KOPT-K1 (cell line): ENCODE measurements around the gene PRPF18.

ENCODE experiments used
- H3K27ac ChIP-seq: fragments of 200-600 bp; sonication (generic); 2 replicates; pipeline ENCODE4 v1.5.1; 2016; ENCODE audit warnings: antibody characterized with exemption, mild to moderate bottlenecking, low read depth, low read length; ENCODE audit not compliant: poor library complexity, severe bottlenecking
- H3K36me3 ChIP-seq: fragments of 200-600 bp; sonication (generic); 2 replicates; pipeline ENCODE4 v1.5.1; 2017; ENCODE audit warnings: antibody characterized with exemption, mild to moderate bottlenecking, low read length, moderate library complexity; ENCODE audit not compliant: insufficient read depth
- H3K9me3 ChIP-seq: fragments of 200-600 bp; sonication (generic); 2 replicates; pipeline ENCODE4 v1.5.1; 2017; ENCODE audit warnings: antibody characterized with exemption, low read length, mild to moderate bottlenecking; ENCODE audit not compliant: insufficient read depth, poor library complexity, severe bottlenecking

PRPF18 gene

DNA sequence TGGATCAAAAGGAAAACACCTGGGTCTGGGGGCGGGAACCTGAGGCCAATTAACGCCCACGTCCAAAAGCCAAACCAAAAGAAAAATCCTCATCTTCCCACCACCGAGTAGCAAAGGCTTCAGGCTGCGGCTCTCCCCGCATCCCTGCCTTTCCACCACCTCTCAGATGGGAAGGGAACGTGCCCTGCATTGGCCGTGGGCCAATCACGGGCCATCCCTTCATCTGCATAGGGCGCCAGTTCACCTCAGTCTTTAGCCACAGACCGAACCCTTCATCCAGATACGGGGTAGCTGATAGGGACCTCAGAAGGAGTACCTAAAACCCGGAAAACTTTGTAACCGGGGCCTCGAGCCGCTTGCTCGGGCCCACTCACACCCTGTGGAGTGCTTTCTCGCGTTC is 626 bp downstream of the PRPF18 start:
- H3K9me3 ChIP-seq: no peaks in the 10 kb centered on the region
- peak overlapping the region; percentile 59 for H3K27ac ChIP-seq
- peaks cover 9% of the 10 kb centered on the region; the same call in 1 of the 2 replicates for H3K36me3 ChIP-seq

DNA sequence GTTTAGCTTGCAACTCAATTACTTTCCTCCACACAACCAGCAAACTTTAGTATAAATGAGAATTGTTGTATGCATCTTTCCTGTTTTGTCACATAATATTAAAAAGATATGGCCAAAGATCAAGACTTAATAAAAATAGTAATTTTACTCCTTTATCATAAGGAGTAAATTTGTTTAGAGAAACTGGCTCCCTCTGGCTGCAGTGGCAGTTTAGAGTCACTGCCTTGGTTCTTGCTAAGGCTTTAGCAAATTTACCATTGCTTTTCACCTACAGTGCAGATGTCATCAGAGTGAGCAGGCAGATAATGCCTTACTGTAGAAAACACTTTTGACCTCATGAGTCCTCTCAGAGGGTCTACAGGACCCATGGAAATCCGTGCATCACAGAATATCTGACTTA is 2.6 kb downstream of the PRPF18 start:
- H3K27ac ChIP-seq: no peak overlapping the region
- H3K9me3 ChIP-seq: no peaks in the 10 kb centered on the region
- peaks cover 15% of the 10 kb centered on the region; the same call in 1 of the 2 replicates for H3K36me3 ChIP-seq

DNA sequence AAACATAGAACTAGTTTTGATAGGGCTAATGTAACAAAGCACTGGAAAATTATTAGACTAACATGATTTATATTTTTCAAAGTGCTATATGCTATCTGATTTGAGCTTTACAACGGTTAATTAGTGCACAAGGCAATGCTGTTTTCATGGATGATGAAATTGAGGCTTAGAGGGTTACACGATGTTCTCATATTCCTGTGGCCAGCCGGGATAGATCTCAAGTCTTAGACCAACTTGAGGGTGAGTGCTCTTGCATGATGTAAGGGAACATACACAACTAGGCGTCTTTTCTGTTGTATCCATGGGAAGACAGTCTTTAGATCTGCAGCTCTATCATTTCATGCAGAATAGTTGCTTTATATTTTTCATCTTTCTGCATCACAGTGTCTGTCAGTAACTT is 4.1 kb downstream of the PRPF18 start:
- Histone ChIP-seq H3K36me3 (peaks cover 15% of the 10 kb centered on the region; the same call in 1 of the 2 replicates), H3K27ac (no peak overlapping the region), H3K9me3 (no peaks in the 10 kb centered on the region)

DNA sequence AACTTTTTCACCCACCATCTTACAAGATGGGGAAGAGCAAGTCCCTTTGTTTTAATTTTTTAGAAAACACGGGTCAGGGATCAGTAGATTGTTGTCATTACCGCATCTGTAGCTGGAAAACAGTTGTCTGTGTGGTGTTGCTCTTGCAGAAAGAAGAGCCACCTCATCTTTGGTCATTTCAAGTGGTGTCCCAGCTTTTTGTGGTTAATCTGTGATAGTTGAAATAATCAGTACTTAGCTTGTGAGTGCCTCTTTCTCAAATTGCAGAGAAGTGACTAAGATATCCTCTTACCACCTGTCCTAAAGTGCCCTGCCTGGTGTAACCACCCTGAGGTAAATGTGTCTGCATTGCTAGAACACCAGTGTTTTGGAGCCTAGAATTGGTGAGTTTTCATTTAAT is 5.5 kb downstream of the PRPF18 start:
- H3K9me3 ChIP-seq: no peaks in the 10 kb centered on the region
- no peak overlapping the region for H3K27ac ChIP-seq
- peaks cover 15% of the 10 kb centered on the region; the same call in 1 of the 2 replicates for H3K36me3 ChIP-seq

DNA sequence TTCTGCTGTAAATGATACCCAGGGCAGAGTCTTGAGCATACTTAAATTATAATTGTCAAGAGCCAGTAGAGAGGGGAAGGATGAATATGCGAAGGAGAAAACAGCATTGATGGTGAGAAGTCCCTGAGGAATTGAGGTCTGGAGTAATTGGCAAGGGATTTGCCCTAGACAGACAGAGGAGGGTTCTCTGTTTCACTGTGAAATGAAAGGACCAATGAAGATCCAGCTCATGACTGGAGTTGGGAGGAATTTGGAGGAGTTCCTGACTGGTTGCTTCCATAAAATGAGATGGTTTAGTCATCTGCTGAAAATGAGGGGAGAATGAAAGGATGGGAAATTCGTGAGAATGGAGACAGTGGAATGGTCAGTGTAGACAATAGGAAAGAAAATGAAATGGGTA is 6.8 kb downstream of the PRPF18 start:
- no peaks in the 10 kb centered on the region for H3K9me3 ChIP-seq
- H3K27ac ChIP-seq: no peak overlapping the region
- H3K36me3 ChIP-seq: peaks cover 15% of the 10 kb centered on the region

DNA sequence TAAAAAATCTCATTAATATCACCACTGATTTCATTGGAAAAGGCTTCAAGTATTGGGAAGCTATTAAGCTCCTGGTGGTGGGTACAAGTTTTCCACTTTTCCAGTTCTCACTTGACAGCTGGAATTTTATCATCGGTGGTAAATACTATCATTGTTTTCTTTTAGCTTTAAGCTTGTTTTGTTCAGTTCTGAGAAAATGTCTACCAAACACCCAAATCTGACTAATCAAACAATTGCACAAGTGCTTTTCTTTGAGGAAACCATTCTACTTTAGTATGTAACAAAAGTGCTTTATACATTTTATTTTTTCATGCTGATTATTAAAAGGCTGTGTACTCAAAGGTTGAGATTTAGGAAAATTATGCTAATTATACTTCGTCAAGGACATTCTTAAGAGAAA is 7.9 kb downstream of the PRPF18 start:
- peaks cover 15% of the 10 kb centered on the region for H3K36me3 ChIP-seq
- no peak overlapping the region for H3K27ac ChIP-seq
- no peaks in the 10 kb centered on the region for H3K9me3 ChIP-seq

DNA sequence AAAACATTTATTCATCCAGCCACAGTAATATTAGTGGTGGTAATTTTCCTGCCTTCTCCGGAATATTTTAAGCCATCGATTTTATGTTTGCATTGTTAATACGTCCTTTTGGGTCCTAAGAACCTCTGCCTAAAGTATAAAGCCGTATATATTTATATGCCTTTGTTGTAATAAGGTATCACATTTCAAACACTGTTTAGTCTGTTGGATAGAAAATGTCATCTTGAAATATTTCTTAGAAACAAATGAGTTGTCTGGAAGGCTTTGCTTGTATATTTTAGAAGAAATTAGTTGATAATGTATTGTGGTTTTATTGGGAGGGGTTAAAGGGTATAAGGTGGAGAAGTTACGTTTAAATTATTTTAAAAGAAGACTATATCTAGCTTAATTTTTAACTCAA is 11.1 kb downstream of the PRPF18 start:
- peaks cover 23% of the 10 kb centered on the region for H3K36me3 ChIP-seq
- no peak overlapping the region for H3K27ac ChIP-seq
- H3K9me3 ChIP-seq: no peaks in the 10 kb centered on the region

DNA sequence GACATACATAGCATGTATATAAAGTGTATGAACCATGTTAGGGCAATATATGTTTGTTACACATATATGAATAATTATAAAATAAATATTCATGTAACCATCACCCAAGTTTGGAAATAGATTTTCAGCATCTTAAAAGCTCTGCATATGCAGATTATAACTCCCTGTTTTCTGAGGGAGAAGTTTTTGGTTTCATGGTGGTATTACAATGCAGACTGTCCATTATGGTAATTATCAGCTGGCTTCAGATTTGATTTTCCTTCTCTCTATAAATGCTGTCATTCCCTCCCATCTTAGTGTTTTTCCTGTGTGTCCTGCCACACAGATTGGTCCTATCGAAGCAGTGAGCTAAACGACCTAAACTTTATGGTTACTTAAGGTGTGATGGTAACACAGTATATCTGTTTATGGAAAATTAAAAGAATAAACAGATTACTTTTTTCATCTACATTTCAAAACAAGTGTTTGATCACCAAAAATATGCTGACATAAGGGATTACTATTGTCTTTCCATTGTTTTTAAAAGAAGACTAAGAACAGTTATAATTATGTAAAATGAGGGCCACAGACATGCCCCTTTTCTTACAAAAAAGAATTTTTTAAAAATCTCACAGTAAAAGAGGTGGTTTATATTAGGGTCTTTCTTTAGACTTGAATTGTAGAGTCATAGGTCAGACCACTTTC is 17.7 kb downstream of the PRPF18 start:
- Histone ChIP-seq H3K36me3 (peaks cover 54% of the 10 kb centered on the region), H3K9me3 (no peaks in the 10 kb centered on the region), H3K27ac (no peak overlapping the region)

DNA sequence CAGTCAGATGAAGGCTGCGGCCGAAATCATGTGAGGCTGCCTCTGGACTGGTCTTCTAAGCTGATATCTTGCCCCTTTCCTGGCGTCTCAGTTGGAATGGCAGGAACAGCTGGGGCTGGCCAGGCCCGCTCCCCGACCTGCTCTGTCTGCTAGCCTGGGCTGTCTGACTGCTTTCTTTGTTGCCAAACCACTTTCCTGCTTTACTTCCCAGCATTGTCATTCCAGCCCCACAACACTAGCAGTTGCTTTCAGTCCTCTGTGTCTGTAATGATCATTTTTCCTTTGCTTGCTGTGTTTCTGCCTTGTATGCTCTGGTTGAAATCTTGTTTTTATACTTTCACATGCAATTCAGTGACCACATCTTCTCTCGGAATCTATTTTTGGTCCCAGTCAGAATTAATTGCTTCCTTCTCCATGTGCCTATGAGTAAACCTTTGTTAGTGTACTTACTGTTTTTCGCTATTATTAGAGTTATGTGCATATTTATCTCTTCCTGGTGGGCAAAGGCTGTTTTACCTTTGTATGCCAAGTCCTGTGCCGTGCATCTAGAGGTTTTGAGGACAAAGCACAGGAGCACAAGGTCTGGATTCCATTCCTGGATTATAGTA is 21.6 kb downstream of the PRPF18 start:
- no peaks in the 10 kb centered on the region for H3K9me3 ChIP-seq
- H3K36me3 ChIP-seq: peaks cover 65% of the 10 kb centered on the region
- H3K27ac ChIP-seq: no peak overlapping the region

DNA sequence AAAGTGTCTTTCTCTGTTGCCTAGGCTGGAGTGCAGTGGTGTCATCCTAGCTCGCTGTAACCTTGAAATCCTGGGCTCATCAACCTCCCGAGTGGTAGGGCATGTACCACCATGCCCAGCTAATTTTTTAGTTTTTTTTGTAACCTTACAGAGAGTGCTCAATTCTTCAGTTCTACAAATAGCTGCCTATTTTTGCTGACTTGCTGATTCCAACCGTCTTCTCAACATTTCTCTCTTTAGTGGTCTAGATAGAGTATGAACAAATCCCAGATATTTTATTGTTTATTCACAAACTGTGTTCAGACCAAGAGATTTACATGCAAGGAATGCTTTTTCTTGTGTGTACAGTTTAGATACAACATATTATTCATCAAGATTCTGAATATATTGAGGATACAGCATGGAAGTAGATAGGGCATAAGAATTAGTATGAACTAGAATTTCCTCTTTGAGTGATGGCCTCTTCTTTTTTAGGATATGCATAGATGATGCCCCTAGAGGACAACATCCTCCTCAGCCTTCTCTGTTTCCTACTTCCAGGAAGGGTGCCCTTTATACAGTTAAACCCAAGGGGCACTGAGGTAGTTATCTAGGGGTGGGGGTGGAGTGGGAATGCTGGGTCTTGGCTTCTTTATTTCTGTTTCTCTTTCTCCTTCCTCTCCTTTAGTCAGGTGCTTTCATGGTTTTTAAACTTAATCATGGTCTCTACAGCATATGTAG is 26.0 kb downstream of the PRPF18 start:
- Histone ChIP-seq H3K36me3 (peaks cover 91% of the 10 kb centered on the region), H3K9me3 (no peaks in the 10 kb centered on the region), H3K27ac (no peak overlapping the region)

DNA sequence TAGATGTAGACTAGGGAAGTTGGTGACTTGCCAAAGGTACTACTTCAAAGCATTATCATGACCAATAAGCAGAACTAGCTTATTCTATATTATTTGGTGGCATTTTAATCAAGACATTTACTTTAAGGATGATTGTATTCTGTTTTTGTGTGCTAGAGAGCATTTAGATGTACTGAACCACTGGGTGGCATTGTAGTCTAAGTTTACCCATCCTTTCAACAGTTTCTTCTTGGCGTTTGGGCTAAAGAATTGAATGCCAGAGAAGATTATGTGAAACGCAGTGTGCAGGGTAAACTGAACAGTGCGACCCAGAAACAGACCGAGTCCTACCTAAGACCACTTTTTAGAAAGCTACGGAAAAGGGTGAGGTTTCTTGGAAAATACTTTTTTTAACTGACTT is 26.8 kb downstream of the PRPF18 start:
- peaks cover 93% of the 10 kb centered on the region for H3K36me3 ChIP-seq
- no peak overlapping the region for H3K27ac ChIP-seq

DNA sequence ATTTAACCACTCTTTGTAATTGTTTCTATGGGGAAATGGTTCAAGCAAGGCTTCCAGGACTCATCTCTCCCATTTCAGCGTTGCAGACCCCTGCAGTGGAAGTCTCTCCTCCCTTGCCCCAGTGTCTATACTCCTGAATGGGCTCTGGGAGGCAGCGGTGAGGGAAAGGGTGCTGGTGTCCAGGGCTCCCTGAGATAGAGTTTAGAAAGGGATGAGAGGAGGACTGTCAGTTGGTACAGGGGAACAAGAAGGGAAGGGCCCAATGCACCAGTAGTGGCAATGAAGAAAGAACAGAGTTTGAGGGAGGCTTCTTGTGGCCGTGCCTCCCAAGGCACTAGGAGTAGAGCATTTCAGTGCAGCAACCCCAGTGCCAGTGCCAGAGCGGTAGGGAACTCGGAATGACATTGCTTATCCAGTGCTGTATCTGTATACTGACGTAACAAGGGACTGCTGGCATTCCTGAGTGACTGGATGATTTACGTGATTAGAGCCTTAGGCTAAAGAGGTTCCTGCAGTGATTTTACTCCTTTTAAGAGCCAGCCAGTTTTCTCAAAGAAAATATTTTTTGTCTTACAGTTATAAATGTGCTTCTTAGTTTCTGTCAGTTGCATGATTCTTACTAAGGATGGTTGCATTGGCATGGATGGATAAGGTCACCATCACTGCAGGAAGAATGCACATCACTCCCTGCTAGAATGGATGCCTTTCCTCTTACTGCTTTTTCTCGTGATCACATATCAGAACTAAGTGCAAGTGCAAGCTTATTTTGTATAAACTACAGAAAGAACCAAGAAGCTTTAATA is 28.0 kb downstream of the PRPF18 start:
- Histone ChIP-seq H3K36me3 (peaks cover 92% of the 10 kb centered on the region), H3K9me3 (no peaks in the 10 kb centered on the region), H3K27ac (no peak overlapping the region)

More for the DNA sequence above, 26.8 kb downstream of the PRPF18 start:
- no peaks in the 10 kb centered on the region for H3K9me3 ChIP-seq

DNA sequence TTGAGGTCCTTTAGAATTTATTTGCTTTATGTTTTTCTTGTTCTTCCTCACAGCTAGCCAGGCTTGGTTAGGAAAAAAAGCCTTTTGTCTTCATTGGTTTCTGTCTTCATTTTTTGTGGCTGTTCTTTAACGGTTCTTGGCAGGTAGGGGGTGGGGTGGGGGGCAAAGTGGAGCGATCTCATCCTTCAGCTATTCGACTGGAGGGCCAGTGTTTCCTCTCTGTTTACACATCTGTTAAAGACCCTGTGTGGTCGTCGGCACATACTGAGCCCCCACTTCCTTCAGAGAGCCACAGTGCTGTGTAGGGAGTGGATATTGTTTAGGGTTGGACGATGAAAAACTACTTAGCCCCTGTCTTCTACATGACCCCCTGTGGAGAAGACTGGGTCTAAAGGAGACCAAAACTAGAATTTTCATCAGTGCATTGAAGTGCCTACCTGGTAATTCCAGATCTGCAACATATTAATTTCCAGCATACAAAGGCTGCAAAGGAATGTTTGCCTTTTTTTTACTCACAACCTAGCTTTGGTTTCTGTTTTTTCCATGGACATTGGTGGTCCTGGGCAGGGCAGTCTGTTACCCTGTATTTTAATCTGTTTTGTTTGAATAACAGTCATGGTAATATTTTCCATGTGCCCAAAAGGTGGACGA is 29.0 kb downstream of the PRPF18 start:
- peaks cover 86% of the 10 kb centered on the region for H3K36me3 ChIP-seq
- no peak overlapping the region for H3K27ac ChIP-seq
- no peaks in the 10 kb centered on the region for H3K9me3 ChIP-seq

DNA sequence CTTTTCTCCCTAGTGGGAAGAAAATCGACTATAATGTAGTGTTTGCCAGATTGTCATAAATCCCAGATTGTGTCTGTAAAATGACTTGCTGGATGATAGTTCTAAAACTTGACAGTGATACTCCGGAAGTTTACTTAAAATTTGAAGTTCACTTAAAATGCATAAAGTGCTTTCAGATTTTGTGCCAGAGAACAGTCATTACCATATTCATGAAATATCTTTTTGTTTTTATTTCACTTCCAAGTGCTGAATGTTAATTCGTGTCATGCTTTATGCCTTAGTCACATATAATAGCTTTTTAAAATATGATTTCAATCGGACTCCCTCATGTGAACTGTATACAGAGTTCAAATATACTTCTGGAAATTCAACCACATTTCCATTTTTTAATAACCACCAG is 30.4 kb downstream of the PRPF18 start:
- H3K9me3 ChIP-seq: no peaks in the 10 kb centered on the region
- H3K27ac ChIP-seq: no peak overlapping the region
- H3K36me3 ChIP-seq: peaks cover 86% of the 10 kb centered on the region
